ENCODE results near the gene GRM7. TPM values are rescaled to one million over a fixed set of nuclear protein-coding genes. Genes with fewer than 3 reads are reported as not detected.

The GRM7 gene
- total and polyA plus RNA-seq, 10 donors: 0.02 to 0.20 (median 0.14) TPM; not detected in 7

DNA sequence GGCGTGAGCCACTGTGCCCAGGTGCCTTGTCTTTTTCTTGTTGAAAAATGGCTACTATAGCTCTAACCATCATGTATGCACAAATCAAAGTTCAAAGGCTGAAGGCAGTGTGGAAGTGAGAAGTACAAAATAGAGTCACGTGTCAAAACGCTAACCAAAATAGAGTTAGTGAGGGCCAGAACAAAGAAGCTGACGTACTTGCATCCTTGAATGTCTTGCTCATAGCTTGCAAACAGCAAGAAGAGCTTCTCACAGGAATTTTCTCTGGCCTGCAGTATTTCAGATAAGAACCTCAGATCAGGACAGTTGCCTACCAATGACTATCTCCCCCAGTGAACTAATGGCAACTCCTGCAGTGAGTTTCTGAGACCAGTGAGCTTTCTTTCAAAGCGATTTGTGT is 713.5 kb downstream of the GRM7 start:
- H3K36me3 ChIP-seq: no peaks in the 10 kb centered on the region
- intact Hi-C loops (cut with DNase I; ENCODE audit: low total_unique reads): no loop called here

GRCh38 chr3:7576071-7576470 is 715.2 kb downstream of the GRM7 start:
- TF ChIP-seq POLR2A (IDR thresholded peaks at IDR 0.05) (no peak), POLR2AphosphoS5 (IDR thresholded peaks at IDR 0.05) (no peak)
- TF ChIP-seq, protein P1, sequence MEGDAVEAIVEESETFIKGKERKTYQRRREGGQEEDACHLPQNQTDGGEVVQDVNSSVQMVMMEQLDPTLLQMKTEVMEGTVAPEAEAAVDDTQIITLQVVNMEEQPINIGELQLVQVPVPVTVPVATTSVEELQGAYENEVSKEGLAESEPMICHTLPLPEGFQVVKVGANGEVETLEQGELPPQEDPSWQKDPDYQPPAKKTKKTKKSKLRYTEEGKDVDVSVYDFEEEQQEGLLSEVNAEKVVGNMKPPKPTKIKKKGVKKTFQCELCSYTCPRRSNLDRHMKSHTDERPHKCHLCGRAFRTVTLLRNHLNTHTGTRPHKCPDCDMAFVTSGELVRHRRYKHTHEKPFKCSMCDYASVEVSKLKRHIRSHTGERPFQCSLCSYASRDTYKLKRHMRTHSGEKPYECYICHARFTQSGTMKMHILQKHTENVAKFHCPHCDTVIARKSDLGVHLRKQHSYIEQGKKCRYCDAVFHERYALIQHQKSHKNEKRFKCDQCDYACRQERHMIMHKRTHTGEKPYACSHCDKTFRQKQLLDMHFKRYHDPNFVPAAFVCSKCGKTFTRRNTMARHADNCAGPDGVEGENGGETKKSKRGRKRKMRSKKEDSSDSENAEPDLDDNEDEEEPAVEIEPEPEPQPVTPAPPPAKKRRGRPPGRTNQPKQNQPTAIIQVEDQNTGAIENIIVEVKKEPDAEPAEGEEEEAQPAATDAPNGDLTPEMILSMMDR (IDR thresholded peaks at IDR 0.05 in 8 of 11, conservative IDR thresholded peaks at IDR 0.05 in 3 of 11): no peak
- Histone ChIP-seq H3K9me3 (peaks cover 0 to 15% (median 9%) of the 10 kb centered on the region in 8 donors), H3K27ac (no peak overlapping the region), H3K36me3 (no peaks in the 10 kb centered on the region), H3K4me1 (no peaks in the 10 kb centered on the region), H3K27me3 (replicated peaks in 1 of 7) (no peaks in the 10 kb centered on the region), H3K4me3 (no peak overlapping the region)
- intact Hi-C loops (cut with DNase I; ENCODE audit: low total_unique reads): no loop called here
- DNase-seq: no peak
- 55 to 82% (median 72%) methylated on average over 1 of the region's 1 CpG for WGBS, 5 donors

More for the DNA sequence above, 713.5 kb downstream of the GRM7 start:
- WGBS, 5 donors: 85 to 94% (median 88%) methylated on average over 5 of the region's 5 CpGs
- no peak overlapping the region for H3K27ac ChIP-seq
- H3K4me3 ChIP-seq: no peak overlapping the region
- no peaks in the 10 kb centered on the region for H3K27me3 ChIP-seq (replicated peaks in 1 of 7)
- no peaks in the 10 kb centered on the region for H3K4me1 ChIP-seq
- TF ChIP-seq POLR2AphosphoS5 (IDR thresholded peaks at IDR 0.05): no peak
- TF ChIP-seq, protein P1 (IDR thresholded peaks at IDR 0.05 in 8 of 11, conservative IDR thresholded peaks at IDR 0.05 in 3 of 11): no peak
- TF ChIP-seq POLR2A (IDR thresholded peaks at IDR 0.05): no peak
- no peak for DNase-seq
- peaks cover 0 to 25% (median 17%) of the 10 kb centered on the region in 8 donors for H3K9me3 ChIP-seq

DNA sequence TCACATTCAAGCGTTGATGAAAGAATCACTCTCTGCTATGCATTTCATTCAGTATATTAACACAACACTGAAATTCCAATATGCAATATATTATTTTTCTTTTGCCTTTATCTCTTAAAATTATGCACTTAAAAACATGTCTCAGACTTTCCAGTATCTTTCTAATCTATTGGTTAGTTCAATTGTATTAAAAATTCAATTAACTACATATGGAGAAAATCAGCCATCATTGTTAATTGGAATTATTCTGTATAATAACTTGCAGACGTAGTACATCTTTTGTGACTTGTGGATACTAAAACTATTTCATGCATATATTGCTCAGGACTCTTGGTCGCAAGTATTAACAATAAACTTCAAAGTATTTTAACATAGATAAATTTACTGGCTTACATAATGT is 715.6 kb downstream of the GRM7 start:
- no peak for TF ChIP-seq POLR2AphosphoS5 (IDR thresholded peaks at IDR 0.05)
- TF ChIP-seq POLR2A (IDR thresholded peaks at IDR 0.05): no peak
- TF ChIP-seq, protein P1 (IDR thresholded peaks at IDR 0.05 in 8 of 11, conservative IDR thresholded peaks at IDR 0.05 in 3 of 11): no peak
- Histone ChIP-seq H3K36me3 (no peaks in the 10 kb centered on the region), H3K4me1 (no peaks in the 10 kb centered on the region), H3K9me3 (peaks cover 0 to 11% (median 5%) of the 10 kb centered on the region in 8 donors), H3K4me3 (no peak overlapping the region), H3K27ac (no peak overlapping the region), H3K27me3 (replicated peaks in 1 of 7) (no peaks in the 10 kb centered on the region)
- 80 to 91% (median 84%) methylated on average over 3 of the region's 3 CpGs for WGBS, 5 donors
- intact Hi-C loops (cut with DNase I; ENCODE audit: low total_unique reads): no loop called here
- no peak for DNase-seq

DNA sequence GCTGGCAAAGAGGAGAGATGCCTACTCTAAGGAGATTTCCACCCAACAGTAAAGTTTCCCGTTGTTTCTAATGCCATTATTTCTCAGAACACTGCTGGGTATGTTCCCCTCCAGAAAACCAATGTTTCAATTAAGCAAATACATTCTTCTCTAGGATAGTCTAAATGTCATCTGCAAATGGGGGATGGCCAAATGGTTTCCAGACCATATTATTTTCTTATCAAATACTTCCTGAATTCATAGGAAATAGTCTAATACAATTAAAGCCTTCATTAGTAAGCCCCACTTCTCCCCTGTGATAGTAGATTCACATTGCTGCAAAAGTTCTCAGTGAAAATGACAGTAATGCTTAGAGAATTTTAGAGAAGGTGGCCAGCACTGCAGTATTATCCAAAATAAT is 716.6 kb downstream of the GRM7 start:
- Histone ChIP-seq H3K4me3 (no peak overlapping the region), H3K27ac (no peak overlapping the region), H3K4me1 (no peaks in the 10 kb centered on the region), H3K9me3 (peaks cover 0 to under 1% (median 0%) of the 10 kb centered on the region in 8 donors), H3K36me3 (no peaks in the 10 kb centered on the region), H3K27me3 (replicated peaks in 1 of 7) (no peaks in the 10 kb centered on the region)
- no peak for DNase-seq
- 68 to 83% (median 82%) methylated on average over 1 of the region's 1 CpG for WGBS, 5 donors
- TF ChIP-seq, protein P1 (IDR thresholded peaks at IDR 0.05 in 8 of 11, conservative IDR thresholded peaks at IDR 0.05 in 3 of 11): no peak
- no peak for TF ChIP-seq POLR2AphosphoS5 (IDR thresholded peaks at IDR 0.05)
- TF ChIP-seq POLR2A (IDR thresholded peaks at IDR 0.05): no peak
- intact Hi-C loops (cut with DNase I; ENCODE audit: low total_unique reads): no loop called here
